Endothelial cell of umbilical vein (primary cell): ENCODE results near the gene RCAN1. TPM values are rescaled to one million over a fixed set of nuclear protein-coding genes. Genes with fewer than 3 reads are reported as not detected.

Source experiments
- BruUV-seq: library from RNA; stranded (reverse); fragments of 400-500 nt; replicated peaks from 2 replicates; lab custom pipeline; 2021; lab: Mats Ljungman, UMichigan
- CTCF ChIA-PET: fragments of 300-600, 350-600 bp; sonication (Branson Sonifier 250); formaldehyde crosslinking; loops from one replicate; lab custom pipeline; 2021; ENCODE audit warnings: antibody characterized with exemption, inconsistent platforms; lab: Charles Lee
- POLR2A ChIA-PET: fragments of 300-600, 350-600 bp; sonication (Branson Sonifier 250); formaldehyde crosslinking; loops from one replicate; lab custom pipeline; 2021; ENCODE audit warnings: antibody characterized with exemption, inconsistent platforms; lab: Charles Lee
- DNase-seq: peaks from one replicate; pipeline ENCODE4 v3.0.0-alpha.2; 2011; ENCODE audit warnings: low read depth, low spot score
- FAIRE-seq: peaks from 2 replicates; lab custom pipeline; 2011; peaks lifted over from hg19 to GRCh38; lab: Jason Lieb, UNC
- H2AFZ ChIP-seq: 2 replicates; pipeline ENCODE4 v1.6.0; 2012; ENCODE audit warnings: low read depth, low read length, control low read depth, inconsistent platforms
- H3K27ac ChIP-seq: 2 replicates; pipeline ENCODE4 v1.5.1; 2011; ENCODE audit warnings: low read depth, mild to moderate bottlenecking, control low read depth, low read length, moderate library complexity; ENCODE audit not compliant: insufficient read depth
- H3K27me3 ChIP-seq, 2 experiments: 2 replicates each; pipeline versions ENCODE4 v1.6.0 to v1.6.1; 2011; ENCODE audit warnings: low read length in 2 of 2, mixed read lengths in 1 of 2; ENCODE audit not compliant: control insufficient read depth in 2 of 2, insufficient read depth in 2 of 2
- H3K36me3 ChIP-seq, 2 experiments: 2 replicates in 1 of 2; 3 replicates in 1 of 2; pipeline ENCODE4 v1.5.1; 2011; ENCODE audit warnings: low read length in 2 of 2, mild to moderate bottlenecking in 1 of 2, moderate library complexity in 1 of 2; ENCODE audit not compliant: control insufficient read depth in 2 of 2, insufficient read depth in 2 of 2; ENCODE audit errors: extremely low read depth in 1 of 2
- H3K4me1 ChIP-seq: 3 replicates; pipeline ENCODE4 v1.5.1; 2011; ENCODE audit warnings: mild to moderate bottlenecking, low read length; ENCODE audit not compliant: control insufficient read depth, insufficient read depth; ENCODE audit errors: extremely low read depth
- H3K4me2 ChIP-seq: 2 replicates; pipeline ENCODE4 v1.6.1; 2011; ENCODE audit warnings: low read length, control low read depth, mixed read lengths; ENCODE audit not compliant: insufficient read depth
- H3K4me3 ChIP-seq, 3 experiments: fragments of 200-600 bp in 1 of 3; sonication (generic), shearing (Covaris generic) in 1 of 3; replicated peaks in 1 of 3; 2 replicates each; pipeline ENCODE4 v1.5.1; 2011 to 2016; ENCODE audit warnings: control low read depth in 3 of 3, low read length in 3 of 3, mild to moderate bottlenecking in 2 of 3, inconsistent platforms in 1 of 3, low read depth in 1 of 3, moderate library complexity in 1 of 3; ENCODE audit not compliant: insufficient read depth in 1 of 3
- H3K79me2 ChIP-seq: 2 replicates; pipeline ENCODE4 v1.6.0; 2012; ENCODE audit warnings: low read length, inconsistent platforms; ENCODE audit not compliant: control insufficient read depth, insufficient read depth
- H3K9ac ChIP-seq: replicated peaks from 2 replicates; pipeline ENCODE3; 2011; ENCODE audit warnings: low read length, control low read depth; ENCODE audit not compliant: insufficient read depth; ENCODE audit errors: extremely low read depth
- H3K9me1 ChIP-seq: replicated peaks from 3 replicates; pipeline ENCODE4 v1.6.0; 2011; ENCODE audit warnings: mild to moderate bottlenecking, low read length; ENCODE audit not compliant: control insufficient read depth, insufficient read depth; ENCODE audit errors: extremely low read depth
- H3K9me3 ChIP-seq: replicated peaks from 2 replicates; pipeline ENCODE4 v1.5.1; 2012; ENCODE audit warnings: low read length, inconsistent platforms; ENCODE audit not compliant: control insufficient read depth, insufficient read depth
- H4K20me1 ChIP-seq: replicated peaks from 2 replicates; pipeline ENCODE3; 2011; ENCODE audit warnings: mild to moderate bottlenecking, low read length; ENCODE audit not compliant: control insufficient read depth, insufficient read depth; ENCODE audit errors: extremely low read depth
- CTCF ChIP-seq, 2 donors: IDR thresholded peaks; 1 replicate in 1 of 2; 2 replicates in 1 of 2; pipeline ENCODE4 v1.5.1; 2011; ENCODE audit warnings: low read length in 2 of 2, mild to moderate bottlenecking in 2 of 2, moderate library complexity in 2 of 2, control low read depth in 1 of 2, inconsistent platforms in 1 of 2, low read depth in 1 of 2; ENCODE audit not compliant: insufficient read depth in 1 of 2; ENCODE audit errors: extremely low read depth in 1 of 2
- EZH2 ChIP-seq: IDR thresholded peaks from 2 replicates; pipeline ENCODE4 v1.6.1; 2012; ENCODE audit warnings: borderline replicate concordance, low read depth, mild to moderate bottlenecking, moderate library complexity, low read length, inconsistent platforms; ENCODE audit not compliant: severe bottlenecking
- GATA2 ChIP-seq: IDR thresholded peaks from 2 replicates; pipeline ENCODE4 v1.7.0; 2011; ENCODE audit warnings: low read depth, mild to moderate bottlenecking, moderate library complexity, mixed read lengths, low read length; ENCODE audit not compliant: insufficient read length, insufficient read depth
- JUN ChIP-seq: IDR thresholded peaks from 2 replicates; pipeline ENCODE4 v1.6.1; 2011; ENCODE audit warnings: borderline replicate concordance, low read depth; ENCODE audit not compliant: insufficient read length, insufficient read depth
- MYC ChIP-seq: IDR thresholded peaks from one replicate; pipeline ENCODE4 v1.6.1; 2011; ENCODE audit warnings: mild to moderate bottlenecking, low read depth, low read length
- POLR2AphosphoS5 ChIP-seq: IDR thresholded peaks from 2 replicates; pipeline ENCODE4 v1.6.1; 2012; ENCODE audit warnings: low read depth, mild to moderate bottlenecking, control low read depth, low read length, moderate library complexity; ENCODE audit not compliant: insufficient read depth
- dilution Hi-C: fragments of 300-500 bp; cut with MboI; formaldehyde crosslinking; loops from one replicate; pipeline ENCODE4 v1.15.0; 2019; ENCODE audit warnings: low sequenced_read_pairs; ENCODE audit not compliant: extremely low pct_ligation_motif_present
- intact Hi-C: fragments of 100-400 bp; cut with micrococcal nuclease; formaldehyde crosslinking; loops from one replicate; pipeline ENCODE4 v1.10.0; 2022
- polyA plus RNA-seq, 4 experiments: library from polyadenylated mRNA; depleted of rRNA in 3 of 4; stranded (reverse) in 3 of 4; unstranded in 1 of 4; fragments of >200 nt; gene quantifications; 2 replicates each; pipeline versions ENCODE4 v1.2.1 to v1.2.3, GENCODE V29; 2011 to 2012; ENCODE audit warnings: missing spikeins in 1 of 4
- total RNA-seq: library from RNA; stranded (reverse); gene quantifications from 2 replicates; pipeline ENCODE4 v1.2.3, GENCODE V29; 2021

RCAN1 gene
- total and polyA plus RNA-seq, 2 donors (not counting 3 experiments of a cell fraction or from before 2014, with no cell fraction given), result 9.7 to 16.5 TPM

- CTCF ChIA-PET, result interaction anchor here (0.8 to 1.1 kb wide), 4 partner anchors 12 to 713 kb away, joined by 3 to 4 read pairs (median 3); no protein-coding TSS in a partner anchor
- intact Hi-C loops, result no loop called here
- no peak overlapping the region for H2AFZ ChIP-seq
These were observed 22.0 kb upstream of the RCAN1 start for GRCh38 chr21:34636961-34637360.

More at GRCh38 chr21:34636961-34637360, 22.0 kb upstream of the RCAN1 start:
- TF ChIP-seq JUN, result no peak
- no peak for TF ChIP-seq EZH2
- no peak for TF ChIP-seq CTCF (IDR thresholded peaks at IDR 0.05; ENCODE audit: extremely low read depth in 1 of 2, insufficient read depth in 1 of 2, low read depth in 1 of 2, low read length in 2 of 2)
- TF ChIP-seq MYC, result no peak
- TF ChIP-seq POLR2AphosphoS5, result no peak
- no peak for TF ChIP-seq GATA2
- H3K4me3 ChIP-seq, result no peak overlapping the region
- POLR2A ChIA-PET, result no interaction called here
- H3K4me2 ChIP-seq, result no peak overlapping the region
- no peaks in the 10 kb centered on the region for H4K20me1 ChIP-seq
- dilution Hi-C loops, result no loop called here
- H3K9me3 ChIP-seq, result no peaks in the 10 kb centered on the region
- BruUV-seq, result no TSS peak
- peaks cover 2 to 9% of the 10 kb centered on the region in 2 experiments for H3K27me3 ChIP-seq
- FAIRE-seq (no peak), DNase-seq (no peak)
- no peaks in the 10 kb centered on the region for H3K9me1 ChIP-seq
- H3K9ac ChIP-seq, result no peak overlapping the region
- no peaks in the 10 kb centered on the region for H3K79me2 ChIP-seq
- no peaks in the 10 kb centered on the region for H3K36me3 ChIP-seq
- peaks cover 5% of the 10 kb centered on the region for H3K4me1 ChIP-seq
- H3K27ac ChIP-seq, result no peak overlapping the region
